HepG2 (cell line): ENCODE data around the gene REELD1.

Experiments used
- ATF3 ChIP-seq: sonication (generic); formaldehyde crosslinking; IDR thresholded peaks from 2 replicates; pipeline ENCODE4 v1.4.0; 2020; ENCODE audit warnings: missing genetic modification reagents
- CREB1 ChIP-seq, 2 experiments: fragments of 450-650 bp in 1 of 2; IDR thresholded peaks; 2 replicates each; pipeline ENCODE4 v1.6.1; 2016 to 2017; ENCODE audit warnings: control low read depth in 1 of 2, mild to moderate bottlenecking in 1 of 2, missing compliant biosample characterization in 1 of 2, missing genetic modification characterization in 1 of 2

- TF ChIP-seq ATF3 (CRISPR knock-in tag) (no peak), CREB1 (IDR thresholded peaks at IDR 0.05) (no peak), CREB1 (CRISPR knock-in tag; IDR thresholded peaks at IDR 0.05) (no peak)
Observed at GRCh38 chr4:146202665-146203064, 11.7 kb upstream of the REELD1 start.
